ENCODE measurements around the gene LSP1.

LSP1 gene

DNA sequence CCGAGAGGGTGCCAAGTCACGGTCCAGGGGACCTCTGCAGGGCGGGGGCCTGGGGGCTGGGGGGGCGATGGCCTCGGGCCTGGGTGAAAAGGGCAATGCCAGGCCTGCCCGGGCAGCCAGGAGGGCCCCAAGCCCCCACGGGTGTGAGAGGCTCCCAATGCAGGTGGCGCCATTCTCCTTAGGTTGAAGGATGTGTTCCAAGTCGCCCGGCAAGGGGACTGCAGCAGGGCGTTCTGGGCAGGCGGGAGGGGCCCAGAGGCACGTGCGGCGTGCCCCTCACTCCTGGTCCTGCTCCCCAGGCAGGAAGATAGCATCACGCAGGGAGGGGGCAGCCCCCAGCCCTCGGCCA is 14.8 kb upstream of the LSP1 start:
- DNase-seq: no peak

DNA sequence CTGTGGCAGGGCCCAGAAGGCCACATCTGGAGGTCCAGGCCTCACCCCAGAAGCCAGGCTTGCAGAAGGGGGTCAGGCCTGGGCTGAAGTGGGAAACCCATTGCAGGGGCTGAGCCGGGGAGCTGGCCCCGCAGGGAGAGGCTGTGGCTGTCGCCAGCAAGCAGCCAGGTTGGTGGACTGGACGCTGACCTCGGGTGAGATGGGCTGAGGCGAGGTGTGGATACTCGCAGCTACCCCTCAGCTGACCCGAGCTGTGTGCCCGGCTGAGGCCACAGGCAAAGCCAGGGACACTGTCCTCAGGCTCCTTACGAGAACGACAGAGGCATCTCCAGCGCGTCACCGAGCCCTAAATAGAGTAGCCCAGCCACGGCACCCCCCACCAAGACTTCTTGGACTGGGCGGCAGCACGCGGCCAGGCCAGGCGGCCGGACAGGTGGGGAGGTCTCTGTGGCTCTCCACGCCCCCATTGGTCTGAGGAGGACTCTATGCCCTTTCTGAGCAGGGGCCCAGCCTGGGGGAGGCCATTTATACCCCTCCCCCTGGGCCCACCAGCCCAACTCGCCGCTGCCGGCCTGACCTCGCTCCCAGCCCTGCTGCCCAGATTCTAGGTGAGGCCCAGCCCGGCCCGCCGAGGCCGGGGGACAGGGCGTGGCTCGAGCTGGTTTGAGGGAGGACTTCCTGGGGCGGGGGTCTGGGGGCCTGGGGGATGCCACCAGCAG is 14.3 kb upstream of the LSP1 start, which contains the start of gene TNNI2:
TSS of gene TNNI2 (plus strand) at position 556 of the 719 bp plus-strand sequence. CDS start 716 bp downstream, outside the sequence.
- DNase-seq: no peak

DNA sequence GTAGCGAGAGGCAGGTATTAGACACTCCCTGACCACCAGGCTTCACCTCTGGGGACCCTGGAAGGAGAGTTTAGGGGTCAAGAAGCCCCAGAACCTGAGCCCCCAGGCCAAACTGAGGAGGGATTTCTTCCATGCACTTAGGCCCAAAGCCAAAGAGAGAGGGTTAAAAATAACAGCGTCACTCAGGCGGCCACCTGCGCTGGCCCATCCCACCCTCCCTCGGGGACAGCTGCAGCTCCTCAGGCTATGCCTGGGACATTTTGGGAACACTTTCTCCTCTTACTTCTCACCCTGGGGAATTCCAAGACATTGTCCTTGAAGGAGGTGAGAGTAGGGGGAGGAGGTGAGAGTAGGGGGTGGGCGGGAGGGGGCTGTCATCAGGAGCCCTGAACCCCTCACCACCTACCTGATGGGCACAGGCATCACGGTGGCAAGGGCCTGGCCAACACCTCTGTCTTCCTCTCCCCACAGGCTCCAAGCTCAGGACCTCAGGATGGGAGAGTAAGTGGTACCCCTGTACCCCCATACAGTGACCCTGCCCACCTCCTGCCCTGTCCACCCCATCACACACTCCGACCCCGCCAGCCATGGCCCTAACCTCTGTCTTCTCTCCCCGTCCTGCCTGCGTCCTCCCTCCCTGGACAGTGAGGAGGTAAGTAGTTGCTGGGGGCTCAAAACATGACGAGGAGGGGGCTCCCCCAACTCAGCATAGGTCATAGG is 13.5 kb upstream of the LSP1 start:
- no peak for DNase-seq

DNA sequence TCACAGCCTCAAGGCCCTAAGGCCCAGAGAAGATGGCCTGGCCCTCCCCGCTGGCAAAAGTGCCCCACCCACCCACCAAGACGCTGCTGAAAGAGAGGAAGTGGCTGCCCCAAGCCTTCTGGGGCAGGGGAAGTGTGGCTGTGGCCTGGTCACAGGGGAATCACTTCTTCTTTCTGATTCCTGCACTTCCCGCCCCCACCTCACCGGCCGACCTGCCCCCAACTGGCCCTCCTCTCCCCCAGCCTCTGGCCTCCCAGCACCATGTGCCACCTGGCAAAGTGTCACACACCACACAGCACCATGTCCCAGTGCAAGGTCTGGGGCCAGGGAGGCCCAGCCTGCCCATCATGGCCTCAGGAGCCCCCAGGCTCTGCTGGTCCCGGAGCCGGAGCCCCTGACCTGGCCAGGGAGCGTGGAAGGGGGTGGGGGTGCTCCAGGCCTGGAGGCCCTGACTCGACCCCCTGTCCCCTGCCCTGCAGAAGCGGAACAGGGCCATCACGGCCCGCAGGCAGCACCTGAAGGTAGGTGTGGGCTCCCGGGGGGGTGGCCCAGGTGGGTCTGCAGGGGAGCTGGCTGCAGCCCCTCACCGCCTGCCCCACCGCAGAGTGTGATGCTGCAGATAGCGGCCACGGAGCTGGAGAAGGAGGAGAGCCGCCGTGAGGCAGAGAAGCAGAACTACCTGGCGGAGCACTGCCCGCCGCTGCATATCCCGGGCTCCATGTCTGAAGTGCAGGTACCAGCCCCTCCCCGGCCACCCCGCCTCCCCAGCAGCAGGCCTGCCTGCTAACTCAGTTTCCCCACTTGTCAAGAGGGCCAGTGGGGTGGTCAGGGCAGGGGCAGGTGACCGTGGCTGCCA is 12.7 kb upstream of the LSP1 start:
- no peak for DNase-seq

DNA sequence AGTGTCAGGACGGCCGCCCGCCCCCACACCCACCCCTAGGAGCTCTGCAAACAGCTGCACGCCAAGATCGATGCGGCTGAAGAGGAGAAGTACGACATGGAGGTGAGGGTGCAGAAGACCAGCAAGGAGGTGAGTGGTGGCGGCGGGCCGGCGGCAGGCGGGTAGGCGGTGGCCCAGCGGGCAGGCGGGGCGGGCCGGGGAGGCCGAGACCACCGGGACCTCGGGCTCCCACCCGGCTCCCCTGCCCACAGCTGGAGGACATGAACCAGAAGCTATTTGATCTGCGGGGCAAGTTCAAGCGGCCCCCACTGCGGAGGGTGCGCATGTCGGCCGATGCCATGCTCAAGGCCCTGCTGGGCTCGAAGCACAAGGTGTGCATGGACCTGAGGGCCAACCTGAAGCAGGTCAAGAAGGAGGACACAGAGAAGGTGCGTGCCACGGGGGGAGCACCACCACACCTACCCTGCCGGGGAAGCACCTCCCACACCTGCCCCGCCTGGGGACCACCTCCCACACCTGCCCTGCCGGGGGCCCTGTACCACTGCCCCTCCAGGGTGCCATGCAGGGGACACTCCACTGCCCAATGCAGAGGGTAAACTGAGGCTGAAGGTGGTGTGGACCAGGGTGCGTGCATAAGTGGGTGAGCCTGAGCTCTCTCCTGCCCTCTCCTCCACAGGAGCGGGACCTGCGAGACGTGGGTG is 12.0 kb upstream of the LSP1 start:
- DNase-seq: no peak

DNA sequence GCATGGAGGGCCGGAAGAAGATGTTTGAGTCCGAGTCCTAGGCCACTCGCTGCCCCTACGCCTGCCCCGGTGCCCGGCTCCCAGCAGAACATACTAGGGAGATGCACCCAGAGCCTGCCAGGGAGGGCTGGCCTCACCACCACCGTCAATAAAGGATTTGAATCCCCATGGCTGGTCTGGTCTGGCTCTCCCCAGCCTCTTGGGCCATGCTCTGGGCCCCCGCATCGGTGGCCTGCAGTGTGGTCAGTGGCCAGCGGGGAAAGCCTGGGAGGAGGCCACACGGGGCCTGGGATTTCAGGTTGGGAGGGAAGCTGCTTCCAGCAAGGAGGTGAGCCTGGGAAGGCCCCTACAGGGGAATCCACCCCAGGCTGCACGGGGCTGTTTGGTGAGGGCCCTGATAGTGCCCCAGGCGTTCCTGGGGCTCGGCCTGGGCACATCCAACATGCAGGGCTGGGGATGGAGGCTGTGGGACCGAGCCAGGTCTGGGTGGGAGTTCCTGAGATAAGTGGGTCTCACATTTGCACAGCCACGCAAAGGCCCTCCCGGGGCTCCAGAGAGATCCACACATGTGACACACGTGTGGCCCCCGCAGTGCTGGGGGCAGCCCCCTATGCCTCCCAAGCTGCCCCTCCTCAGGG is 11.3 kb upstream of the LSP1 start:
- DNase-seq: no peak

DNA sequence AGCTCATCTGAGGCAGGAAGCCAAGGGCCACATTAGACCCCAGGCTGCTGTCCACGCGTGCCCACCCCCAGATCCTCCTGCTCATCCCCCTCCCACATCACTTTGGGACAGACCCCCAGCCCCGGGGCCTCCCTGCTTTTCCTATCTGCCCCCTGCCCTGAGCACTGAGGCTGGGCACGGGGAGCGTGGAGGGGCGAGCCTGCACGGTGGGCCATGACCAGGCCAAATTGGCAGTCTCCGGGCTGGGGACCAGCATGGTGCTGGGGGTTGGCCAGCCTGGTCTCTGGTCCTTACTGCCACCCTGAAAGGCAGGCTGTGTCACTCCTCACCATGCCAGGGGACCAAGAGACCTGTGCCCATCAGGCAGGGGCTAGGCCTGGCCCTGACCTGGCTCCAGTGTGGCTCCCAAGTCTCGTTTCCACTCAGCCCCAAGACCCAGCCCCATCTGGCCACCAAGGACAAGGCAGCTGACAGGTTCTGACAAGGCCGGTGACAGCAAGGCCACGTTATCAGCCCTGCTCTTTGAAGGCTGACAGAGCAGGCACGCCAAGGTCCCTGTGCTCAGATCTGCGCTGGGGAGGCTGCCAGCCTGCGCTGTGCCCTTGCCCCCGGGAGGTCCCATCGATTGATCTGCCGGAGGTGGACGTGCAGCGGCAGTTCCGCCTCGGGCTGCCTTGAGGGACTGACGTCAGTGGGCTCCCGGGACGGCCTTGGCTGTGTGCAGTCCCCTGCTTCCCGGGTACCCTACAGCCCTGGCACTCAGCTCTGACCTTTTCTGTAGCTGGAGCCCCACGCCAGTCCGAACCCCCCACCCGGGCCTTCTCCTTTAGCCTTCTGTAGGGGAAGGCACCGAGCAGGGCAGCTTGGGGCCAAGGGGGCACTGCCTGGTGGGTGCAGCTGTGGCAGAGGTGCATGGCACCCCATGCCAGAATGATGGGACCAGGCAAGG is 10.5 kb upstream of the LSP1 start:
- DNase-seq: no peak

DNA sequence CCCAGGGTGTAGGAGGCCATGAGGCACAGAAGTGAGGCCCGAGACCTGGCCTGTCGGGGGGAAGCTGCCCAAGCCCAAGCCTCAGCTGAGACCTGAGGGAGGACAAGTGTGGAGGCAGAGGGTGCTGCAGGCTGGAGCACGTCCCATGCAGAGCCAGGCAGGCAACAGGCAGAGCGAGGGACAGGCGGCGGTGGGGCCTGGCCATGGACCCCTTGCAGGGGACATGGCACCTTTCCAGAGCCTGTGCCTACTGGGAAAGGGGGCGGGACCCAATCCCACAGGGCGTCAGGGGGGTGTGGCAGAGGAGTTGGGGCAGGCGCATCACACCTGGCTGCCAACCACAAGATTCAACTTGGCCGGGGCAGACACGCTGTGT is 9.8 kb upstream of the LSP1 start:
- no peak for DNase-seq

DNA sequence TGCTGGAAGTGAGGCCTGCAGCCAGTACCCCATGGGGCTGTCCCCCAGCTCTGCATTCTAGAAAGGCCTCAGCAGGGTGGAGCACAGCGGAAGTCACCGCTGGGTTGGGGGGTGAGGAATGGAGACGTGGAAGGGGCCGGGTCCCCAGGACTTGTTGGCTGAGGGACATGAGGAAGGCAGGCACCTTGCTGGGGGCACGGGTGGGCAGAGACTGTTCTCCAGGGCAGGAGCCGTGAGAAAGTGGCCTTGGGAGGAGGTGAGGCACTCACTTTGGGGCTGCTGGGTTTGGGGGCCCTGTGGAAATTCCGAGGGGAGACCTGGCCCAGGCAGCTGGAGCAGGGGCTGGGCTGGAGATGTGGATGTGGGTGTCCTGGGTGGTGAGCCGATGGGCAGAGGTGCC is 9.1 kb upstream of the LSP1 start:
- no peak for DNase-seq

DNA sequence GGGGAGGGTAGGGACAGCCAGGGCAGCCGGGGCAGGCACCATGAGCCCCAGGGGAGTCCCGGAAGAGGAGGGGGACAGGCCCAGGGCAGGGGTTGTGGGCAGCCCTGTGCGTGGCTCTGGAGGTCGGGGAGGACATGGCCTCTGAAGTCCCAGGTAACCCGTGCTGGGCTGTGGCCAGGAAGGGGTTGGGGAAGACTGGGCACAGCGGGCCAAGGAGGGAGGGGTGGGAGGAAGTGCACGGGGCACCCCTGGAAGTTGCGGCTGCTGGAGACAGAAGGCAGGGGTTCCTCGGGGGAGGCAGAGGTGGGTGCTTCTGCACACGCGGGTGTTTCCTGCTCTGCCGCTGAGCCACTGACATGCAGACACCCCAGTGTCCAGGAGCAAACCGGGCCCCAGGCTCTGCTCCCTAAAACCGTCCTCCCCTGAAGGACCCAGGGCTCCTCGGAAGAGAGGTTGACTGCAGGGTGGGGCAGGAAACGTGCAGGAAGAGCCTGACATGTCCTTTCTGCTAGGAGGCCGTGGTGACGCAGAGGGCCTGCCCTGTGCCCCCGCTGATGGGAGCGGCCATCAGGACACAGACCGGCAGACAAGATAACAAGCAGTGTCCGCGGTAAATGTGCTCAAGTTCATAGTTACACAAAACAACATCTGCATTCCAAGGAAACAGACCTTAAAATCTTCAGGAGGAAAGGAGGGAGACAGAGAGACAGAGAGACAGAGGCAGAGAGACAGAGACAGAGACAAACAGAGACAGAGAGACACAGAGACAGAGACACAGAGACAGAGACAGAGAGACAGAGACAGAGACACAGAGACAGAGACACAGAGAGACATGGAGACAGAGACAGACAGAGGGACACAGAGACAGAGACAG is 8.4 kb upstream of the LSP1 start:
- DNase-seq: no peak

DNA sequence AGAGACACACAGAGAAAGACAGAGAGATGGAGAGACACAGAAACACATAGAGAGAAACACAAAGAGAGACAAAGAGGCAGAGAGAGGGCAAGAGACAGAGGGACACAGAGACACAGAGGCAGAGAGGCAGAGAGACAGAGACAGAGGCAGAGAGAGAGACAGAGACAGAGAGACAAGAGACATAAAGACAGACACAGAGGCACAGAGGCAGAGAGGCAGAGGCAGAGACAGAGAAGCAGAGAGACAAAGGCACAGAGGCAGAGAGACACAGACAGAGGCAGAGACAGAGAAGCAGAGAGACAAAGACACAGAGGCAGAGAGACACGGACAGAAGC is 7.8 kb upstream of the LSP1 start:
- no peak for DNase-seq

DNA sequence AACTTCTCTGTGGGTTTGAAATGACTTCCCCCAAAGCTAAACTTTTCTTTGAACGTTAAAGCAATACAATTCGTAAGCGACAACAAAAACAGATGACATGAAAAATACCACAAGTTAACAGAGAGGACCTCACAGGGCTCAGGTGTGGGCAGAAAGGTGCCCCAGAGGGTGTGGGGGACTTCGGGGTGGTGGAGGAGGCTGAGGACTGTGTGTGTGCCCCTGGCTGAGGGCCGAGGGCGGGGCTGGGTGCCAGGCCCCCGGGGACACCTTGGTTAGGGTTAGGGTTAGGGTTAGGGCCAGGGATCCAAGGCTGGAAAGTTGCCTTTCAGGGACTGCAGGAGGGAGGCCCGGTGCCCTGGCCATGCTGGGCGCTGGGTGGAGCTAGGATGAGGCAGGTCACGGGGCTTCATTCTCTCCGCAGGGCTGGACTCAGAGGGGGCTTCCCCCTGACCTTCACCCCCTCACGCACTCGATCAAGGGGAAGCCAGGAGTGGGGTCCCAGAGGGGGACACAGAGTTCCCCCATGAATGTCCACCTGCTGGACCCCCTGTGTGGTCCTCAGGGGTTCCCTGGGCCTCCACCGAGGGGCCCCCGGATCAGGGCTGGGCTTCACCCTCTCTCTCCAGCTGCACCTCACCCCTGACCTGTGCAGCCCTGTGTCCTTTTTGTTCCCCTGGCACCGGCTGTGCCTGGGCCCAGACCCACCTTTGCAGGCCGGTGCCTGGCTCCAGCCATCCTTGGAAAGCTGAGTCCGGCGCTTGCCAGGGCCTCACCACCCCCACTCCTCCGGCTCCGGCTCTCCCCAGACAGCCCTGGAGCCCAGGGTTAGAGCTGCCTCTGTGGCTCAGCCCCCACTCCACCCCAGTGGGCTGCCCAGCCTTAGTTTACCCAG is 7.1 kb upstream of the LSP1 start:
- DNase-seq: no peak

DNA sequence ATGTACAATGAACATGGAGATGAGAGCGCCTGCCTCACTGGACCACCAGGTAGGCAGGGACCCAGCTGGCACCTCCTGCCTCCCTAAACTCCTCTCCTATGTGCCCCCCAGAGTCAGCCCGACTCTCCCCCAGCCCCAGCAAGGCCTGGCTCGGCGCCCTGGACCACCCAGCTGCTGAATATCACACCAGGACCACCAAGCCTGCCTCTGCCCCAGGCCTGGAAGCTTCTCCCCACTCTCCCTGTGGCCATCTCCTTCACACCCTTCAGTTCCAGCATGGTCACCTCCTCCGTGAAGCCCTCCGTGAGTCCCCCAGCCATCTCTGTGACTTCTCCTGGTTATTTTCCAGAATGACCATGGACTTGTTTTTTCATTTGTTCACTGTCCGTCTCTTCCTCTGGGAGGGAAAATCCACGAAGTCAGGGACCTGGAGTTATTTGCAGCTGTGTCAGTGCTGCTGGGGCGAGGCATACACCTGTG is 6.4 kb upstream of the LSP1 start:
- no peak for DNase-seq

DNA sequence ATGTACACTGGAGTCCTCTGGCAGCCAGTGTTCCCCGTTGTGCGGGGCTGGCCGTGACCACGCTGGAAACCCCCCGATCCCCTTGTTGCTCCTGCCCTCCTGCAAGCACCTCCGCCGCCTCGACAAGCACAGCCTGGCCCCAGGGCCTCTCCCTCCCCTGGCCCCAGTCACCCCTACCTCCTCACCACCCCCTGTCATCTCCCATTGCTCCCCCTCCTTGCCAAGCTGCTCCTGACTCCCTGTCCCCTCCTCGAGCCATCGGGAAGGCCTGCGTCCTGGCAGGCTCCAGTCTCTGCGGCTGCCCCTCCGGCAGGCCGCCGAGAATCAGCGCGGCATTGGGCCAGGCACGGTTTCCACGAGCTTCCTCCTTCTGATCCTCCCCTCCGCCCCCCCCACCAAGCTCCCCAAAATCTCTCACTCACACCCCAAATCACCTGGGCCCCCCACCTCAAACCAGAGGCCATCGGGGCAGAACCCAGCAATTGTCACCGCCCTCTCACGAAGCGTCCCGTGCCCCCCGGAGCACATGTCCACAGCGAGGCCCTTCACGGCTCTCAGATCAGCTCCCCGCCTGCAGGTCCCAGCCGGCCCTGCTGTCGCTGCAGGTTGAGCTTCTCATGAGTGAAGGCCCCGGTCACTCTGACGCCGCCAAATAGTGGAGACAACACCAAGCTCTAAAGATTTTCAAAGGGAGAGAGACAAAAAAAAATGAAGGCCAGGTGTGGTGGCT is 5.7 kb upstream of the LSP1 start:
- DNase-seq: no peak

DNA sequence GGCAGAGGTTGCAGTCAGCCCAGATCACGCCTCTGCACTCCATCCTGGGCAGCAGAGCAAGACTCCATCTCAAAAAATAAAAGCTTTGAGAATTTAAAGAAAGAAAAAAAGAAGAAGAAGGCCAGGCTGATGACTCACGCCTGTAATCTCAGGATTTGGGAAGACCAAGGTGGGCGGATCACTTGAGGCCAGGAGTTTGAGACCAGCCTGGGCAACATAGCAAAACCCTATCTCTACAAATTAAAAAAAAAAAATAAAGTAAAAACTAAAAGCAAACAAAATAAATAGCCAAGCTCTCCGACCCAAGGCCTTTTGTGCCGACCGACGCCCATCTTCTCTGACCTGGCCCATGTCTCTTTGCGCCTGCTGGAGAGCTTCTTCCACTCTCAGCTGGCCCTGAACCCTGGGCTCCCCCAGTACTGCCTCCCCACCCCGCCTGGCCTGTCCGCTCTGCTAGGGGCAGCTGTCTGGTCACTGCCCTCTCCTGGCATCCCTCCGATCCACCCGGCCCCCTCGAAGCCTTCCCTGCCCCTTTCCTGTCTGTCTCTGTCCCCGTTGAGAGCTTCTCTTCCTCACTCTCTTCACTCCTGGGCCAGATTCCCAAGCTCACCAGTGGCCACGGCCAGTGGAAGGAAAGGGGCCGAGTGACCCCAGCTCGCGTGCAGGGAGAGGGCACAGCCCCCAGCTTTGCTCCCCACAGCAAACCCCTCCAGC is 4.8 kb upstream of the LSP1 start:
- no peak for DNase-seq

DNA sequence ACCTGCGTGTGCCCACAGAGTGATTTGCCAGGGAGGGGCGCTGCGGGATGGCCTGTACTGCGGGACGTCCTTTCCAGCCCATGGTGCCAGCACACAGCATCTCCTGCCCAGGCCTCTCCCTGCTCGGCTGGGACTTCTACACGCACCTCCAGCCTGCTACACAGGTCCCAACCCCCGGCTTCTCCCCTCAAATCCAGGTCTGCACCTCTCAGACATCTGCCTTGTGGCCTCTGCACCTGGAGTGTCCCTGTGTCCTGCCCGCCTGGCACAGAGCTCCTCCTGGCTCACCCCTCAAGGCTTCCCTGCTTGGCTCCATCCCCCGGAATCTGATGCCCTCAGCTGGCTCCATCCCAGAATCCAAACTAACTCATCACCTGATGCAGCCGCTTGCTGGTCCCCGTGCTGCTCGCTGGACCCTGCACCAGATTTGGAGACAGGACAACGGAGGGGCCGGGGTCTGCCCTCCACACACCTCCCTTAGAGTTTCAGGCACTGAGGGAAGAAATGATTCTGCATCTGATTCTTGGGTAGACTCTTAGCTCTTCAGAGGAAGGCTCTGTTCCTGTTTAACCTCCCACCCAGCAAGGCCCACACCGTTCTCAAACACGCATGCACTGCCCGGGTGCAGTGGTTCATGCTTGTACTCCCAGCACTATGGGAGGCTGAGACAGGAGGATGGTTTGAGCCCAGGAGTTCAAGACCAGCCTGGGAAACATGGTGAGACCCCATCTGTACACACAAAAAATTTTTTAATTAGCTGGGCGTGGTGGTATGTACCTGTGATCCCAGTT is 4.0 kb upstream of the LSP1 start:
- DNase-seq: no peak

All from activated CD4-positive, alpha-beta T cell treated with anti-CD3 and anti-CD28 coated beads, Interleukin-10, Interleukin-2, amounts not matched to agents 100 ng/mL and 50 ng/mL, durations not matched to agents 16 hours and 8 hours (primary cell).